GM12878 (cell line): ENCODE measurements around the gene FNDC11. TPM values are rescaled to one million over a fixed set of nuclear protein-coding genes. Genes with fewer than 3 reads are reported as not detected.

Experiments used
- ATAC-seq: fragments of 200-7000 bp; cut with Tn5 transposase; 3 replicates; pipeline ENCODE4 v1.9.1; 2020; ENCODE audit warnings: mild to moderate bottlenecking, moderate library complexity
- BruUV-seq: library from RNA; stranded (reverse); fragments of 400-500 nt; replicated peaks from 2 replicates; lab custom pipeline; 2021; lab: Mats Ljungman, UMichigan
- CTCF ChIA-PET: fragments of 300-600 bp; sonication (Branson Sonifier 250); formaldehyde crosslinking; extraction: SDS; loops from one replicate; lab custom pipeline; 2021; ENCODE audit warnings: inconsistent platforms; lab: Yijun Ruan, JAX
- POLR2A ChIA-PET: fragments of 350-600 bp; formaldehyde crosslinking; extraction: SDS; loops from one replicate; lab custom pipeline; 2021; ENCODE audit warnings: inconsistent platforms; lab: Charles Lee
- RAD21 ChIA-PET: fragments of 300-600 bp; sonication (Branson Sonifier 250); formaldehyde crosslinking; loops from one replicate; lab custom pipeline; 2023; ENCODE audit warnings: antibody characterized with exemption; ENCODE audit not compliant: unreplicated experiment; lab: Charles Lee
- SMC1A ChIA-PET: fragments of 300-600 bp; sonication (Branson Sonifier 250); formaldehyde crosslinking; loops from one replicate; lab custom pipeline; 2023; ENCODE audit not compliant: unreplicated experiment, uncharacterized antibody; lab: Charles Lee
- DNase-seq: peaks from one replicate; pipeline ENCODE4 v3.0.0-alpha.2; 2011; ENCODE audit warnings: low read depth, low spot score
- FAIRE-seq: peaks from 3 replicates; lab custom pipeline; 2011; peaks lifted over from hg19 to GRCh38; lab: Jason Lieb, UNC
- H2AFZ ChIP-seq: 2 replicates; pipeline ENCODE4 v1.6.0; 2011; ENCODE audit warnings: low read depth, low read length, control low read depth; ENCODE audit not compliant: control insufficient read depth
- H3K27ac ChIP-seq: 2 replicates; pipeline ENCODE4 v1.5.1; 2011; ENCODE audit warnings: control low read depth; ENCODE audit not compliant: control insufficient read depth, insufficient read depth
- H3K27me3 ChIP-seq, 2 experiments: replicated peaks in 1 of 2; 2 replicates each; pipeline versions ENCODE4 v1.6.0 to v1.6.1; 2011; ENCODE audit warnings: low read length in 1 of 2; ENCODE audit not compliant: control insufficient read depth in 2 of 2, insufficient read depth in 2 of 2
- H3K36me3 ChIP-seq, 2 experiments: 2 replicates each; pipeline ENCODE4 v1.5.1; 2011; ENCODE audit warnings: low read length in 1 of 2; ENCODE audit not compliant: control insufficient read depth in 2 of 2, insufficient read depth in 2 of 2
- H3K4me1 ChIP-seq: 2 replicates; pipeline ENCODE4 v1.6.1; 2011; ENCODE audit warnings: mild to moderate bottlenecking, low read length, moderate library complexity, mixed read lengths; ENCODE audit not compliant: control insufficient read depth, insufficient read depth
- H3K4me2 ChIP-seq: 2 replicates; pipeline ENCODE4 v1.6.0; 2011; ENCODE audit warnings: control low read depth; ENCODE audit not compliant: control insufficient read depth, insufficient read depth
- H3K4me3 ChIP-seq: fragments of 200-600 bp; sonication (generic); 2 replicates; pipeline ENCODE4 v1.5.1; 2016
- H3K79me2 ChIP-seq: 2 replicates; pipeline ENCODE4 v1.6.0; 2011; ENCODE audit warnings: low read length; ENCODE audit not compliant: control insufficient read depth, insufficient read depth
- H3K9ac ChIP-seq: 2 replicates; pipeline ENCODE4 v1.8.0; 2011; ENCODE audit warnings: low read length, control low read depth, mixed read lengths; ENCODE audit not compliant: control insufficient read depth, insufficient read depth
- H3K9me3 ChIP-seq: replicated peaks from 3 replicates; pipeline ENCODE4 v1.5.1; 2011; ENCODE audit warnings: mild to moderate bottlenecking, low read length; ENCODE audit not compliant: control insufficient read depth, insufficient read depth
- H4K20me1 ChIP-seq: 2 replicates; pipeline ENCODE4 v1.6.0; 2011; ENCODE audit not compliant: control insufficient read depth, insufficient read depth
- ATF3 ChIP-seq: IDR thresholded peaks from 2 replicates; pipeline ENCODE4 v1.6.1; 2011; ENCODE audit warnings: low read depth, mild to moderate bottlenecking, low read length, moderate library complexity, borderline replicate concordance; ENCODE audit errors: extremely low read depth
- ATF7 ChIP-seq: fragments of 450-650 bp; IDR thresholded peaks from 2 replicates; pipeline ENCODE4 v1.6.1; 2016; ENCODE audit warnings: low read depth, mild to moderate bottlenecking
- BHLHE40 ChIP-seq, 2 experiments: fragments of 450-650 bp in 1 of 2; IDR thresholded peaks; 2 replicates each; pipeline ENCODE4 v1.6.1; 2011 to 2017; ENCODE audit warnings: low read depth in 2 of 2, borderline replicate concordance in 1 of 2, improper control_type of control experiment in 1 of 2, low read length in 1 of 2, mild to moderate bottlenecking in 1 of 2
- CHD1 ChIP-seq: IDR thresholded peaks from 2 replicates; pipeline ENCODE4 v1.6.1; 2012; ENCODE audit warnings: low read depth, low read length, improper control_type of control experiment
- CHD2 ChIP-seq: IDR thresholded peaks from 2 replicates; pipeline ENCODE4 v1.6.1; 2011; ENCODE audit warnings: low read depth, low read length, improper control_type of control experiment, borderline replicate concordance
- DPF2 ChIP-seq: fragments of 450-650 bp; IDR thresholded peaks from 2 replicates; pipeline ENCODE4 v1.6.1; 2017; ENCODE audit warnings: mild to moderate bottlenecking
- FOXM1 ChIP-seq: IDR thresholded peaks from 2 replicates; pipeline ENCODE4 v1.6.1; 2012; ENCODE audit warnings: low read depth, mild to moderate bottlenecking, inconsistent platforms, low read length, moderate library complexity
- IKZF1 ChIP-seq: fragments of 450-650 bp; conservative IDR thresholded peaks from 2 replicates; pipeline ENCODE4 v1.6.1; 2017; ENCODE audit warnings: antibody characterized with exemption, mild to moderate bottlenecking
- MEF2A ChIP-seq: IDR thresholded peaks from 2 replicates; pipeline ENCODE4 v1.6.1; 2011; ENCODE audit warnings: low read depth, mild to moderate bottlenecking, low read length, moderate library complexity; ENCODE audit not compliant: insufficient read depth
- MLLT1 ChIP-seq: fragments of 450-650 bp; IDR thresholded peaks from 2 replicates; pipeline ENCODE4 v1.6.1; 2016; ENCODE audit warnings: mild to moderate bottlenecking
- NFXL1 ChIP-seq: fragments of 450-650 bp; IDR thresholded peaks from 2 replicates; pipeline ENCODE4 v1.6.1; 2017; ENCODE audit warnings: antibody characterized with exemption, mild to moderate bottlenecking, borderline replicate concordance
- NR2C1 ChIP-seq: fragments of 450-650 bp; IDR thresholded peaks from 2 replicates; pipeline ENCODE4 v1.6.1; 2017; ENCODE audit warnings: antibody characterized with exemption, mild to moderate bottlenecking, moderate library complexity
- RB1 ChIP-seq: fragments of 450-650 bp; formaldehyde crosslinking; IDR thresholded peaks from 2 replicates; pipeline ENCODE4 v1.6.1; 2017; ENCODE audit warnings: mild to moderate bottlenecking, borderline replicate concordance
- SP1 ChIP-seq: IDR thresholded peaks from one replicate; pipeline ENCODE4 v1.6.1; 2011; ENCODE audit warnings: low read depth, low read length
- STAT3 ChIP-seq: IDR thresholded peaks from 2 replicates; pipeline ENCODE4 v1.6.1; 2011; ENCODE audit warnings: low read depth, low read length, improper control_type of control experiment
- TBL1XR1 ChIP-seq: IDR thresholded peaks from 2 replicates; pipeline ENCODE4 v1.6.1; 2012; ENCODE audit warnings: low read depth, low read length, improper control_type of control experiment
- TCF3 ChIP-seq: IDR thresholded peaks from 2 replicates; pipeline ENCODE4 v1.6.1; 2012; ENCODE audit warnings: low read depth, mild to moderate bottlenecking, low read length, borderline replicate concordance; ENCODE audit not compliant: insufficient read depth
- WRNIP1 ChIP-seq: IDR thresholded peaks from 2 replicates; pipeline ENCODE4 v1.6.1; 2011; ENCODE audit warnings: low read depth, low read length, improper control_type of control experiment, borderline replicate concordance
- WGBS: methylation state at CpG from one replicate; pipeline ENCODE4 v1.1.6; 2016; ENCODE audit warnings: low lambda C conversion rate; ENCODE audit not compliant: insufficient replicate concordance, insufficient coverage; ENCODE audit errors: missing lambda C conversion rate; 5-methylcytosine and 5-hydroxymethylcytosine counted together
- in situ Hi-C: fragments of 300-500 bp; cut with MboI; formaldehyde crosslinking; loops from 9 replicates; pipeline ENCODE4 v1.14.3; 2018; ENCODE audit warnings: mixed read lengths
- intact Hi-C: fragments of 100-400 bp; cut with micrococcal nuclease; formaldehyde crosslinking; loops from one replicate; pipeline ENCODE4 v1.14.2; 2022; ENCODE audit not compliant: unreplicated experiment
- polyA plus RNA-seq, 11 experiments: library from polyadenylated mRNA; depleted of rRNA in 4 of 11; unstranded in 6 of 11; stranded (reverse) in 5 of 11; fragments of >200 nt; fragmentation: Nextera tagmentation in 4 of 11; fragmentation: Illumina TruSeq in 1 of 11; extraction: Ambion mirVana in 4 of 11; extraction: Trizol in 1 of 11; gene quantifications; 1 replicate in 1 of 11; 2 replicates in 10 of 11; pipeline versions ENCODE4 v1.2.1 to v1.2.3, GENCODE V29; 2011 to 2016; ENCODE audit warnings: inconsistent platforms in 2 of 11, missing spikeins in 2 of 11, low read depth in 1 of 11
- total RNA-seq, 4 experiments: library from RNA; depleted of rRNA in 3 of 4; stranded (reverse); fragments of >200 nt in 3 of 4; fragmentation: Illumina TruSeq in 1 of 4; extraction: Trizol in 1 of 4; gene quantifications; 2 replicates each; pipeline versions ENCODE4 v1.2.1 to v1.2.3, GENCODE V29; 2013 to 2021
- TF ChIP-seq, protein P1 (sequence below): fragments of 450-650 bp; IDR thresholded peaks from 2 replicates; pipeline ENCODE4 v1.6.1; 2018; ENCODE audit warnings: mild to moderate bottlenecking, low read depth, moderate library complexity; ENCODE audit not compliant: partially characterized antibody

FNDC11 gene
- total and polyA plus RNA-seq, 10 of the 15 experiments (the other 5 are each of a cell fraction or from before 2014, with no cell fraction given), result 0.09 to 0.72 (median 0.34) TPM; not detected in 2

GRCh38 chr20:63542696-63543095 is 11.3 kb upstream of the FNDC11 start:
- ChIA-PET RAD21 (interaction anchor here (0.6 to 1.7 kb wide), 6 partner anchors 10 to 322 kb away, joined by 3 to 9 read pairs (median 3); partner anchors contain the start of gene HELZ2), POLR2A (interaction anchor here (0.6 to 1.5 kb wide), 7 partner anchors 9 to 258 kb away, joined by 3 to 5 read pairs (median 3); partner anchors contain the start of gene PPDPF), CTCF (interaction anchor here (1.0 to 1.3 kb wide), 3 partner anchors 10 to 31 kb away, joined by 3 to 9 read pairs (median 4); partner anchors contain the start of gene HELZ2), SMC1A (interaction anchor here (1.2 kb wide), 1 partner anchor 99 kb away, joined by 4 read pairs; no protein-coding TSS in a partner anchor)
- H3K4me1 ChIP-seq, result peaks cover 18% of the 10 kb centered on the region; the same call in 1 of the 2 replicates
- no peak overlapping the region for H2AFZ ChIP-seq
- no peak overlapping the region; the same call in 1 of the 2 replicates for H3K27ac ChIP-seq
- H4K20me1 ChIP-seq, result no peaks in the 10 kb centered on the region
- no TSS peak for BruUV-seq
- no peaks in the 10 kb centered on the region for H3K27me3 ChIP-seq
- ATAC-seq, result peak; percentile 52
- DNase-seq, result no peak
- no peaks in the 10 kb centered on the region for H3K9me3 ChIP-seq
- intact Hi-C loops, result no loop called here
- H3K4me3 ChIP-seq, result no peak overlapping the region
- H3K4me2 ChIP-seq, result no peak overlapping the region; the same call in 1 of the 2 replicates
- in situ Hi-C loops, result no loop called here
- H3K9ac ChIP-seq, result no peak overlapping the region
- WGBS, result 0% methylated on average over 10 of the region's 10 CpGs
- FAIRE-seq, result no peak
- H3K79me2 ChIP-seq, result no peaks in the 10 kb centered on the region
- H3K36me3 ChIP-seq, result no peaks in the 10 kb centered on the region
- TF ChIP-seq MLLT1 (0 out of 2 replicates have a peak, but pooled peaks have one; percentile 28), SP1 (peak; percentile 55), IKZF1 (peak; percentile 69), CHD1 (no peak), TBL1XR1 (0 out of 2 replicates have a peak, but pooled peaks have one; percentile 29), DPF2 (peak; percentile 73; the same call in 1 of the 2 replicates), ATF7 (peak; percentile 41), MEF2A (no peak), CHD2 (0 out of 2 replicates have a peak, but pooled peaks have one; percentile 19), RB1 (no peak), NR2C1 (no peak), STAT3 (no peak), ATF3 (no peak), NFXL1 (no peak), WRNIP1 (no peak), FOXM1 (no peak), BHLHE40 (IDR thresholded peaks at IDR 0.05; ENCODE audit: borderline replicate concordance in 1 of 2, low read depth in 2 of 2, low read length in 1 of 2) (peak in 1 of 2 experiments; percentile 55; a peak in 1 of 4 replicates), TCF3 (peak; percentile 85)
- TF ChIP-seq, protein P1, sequence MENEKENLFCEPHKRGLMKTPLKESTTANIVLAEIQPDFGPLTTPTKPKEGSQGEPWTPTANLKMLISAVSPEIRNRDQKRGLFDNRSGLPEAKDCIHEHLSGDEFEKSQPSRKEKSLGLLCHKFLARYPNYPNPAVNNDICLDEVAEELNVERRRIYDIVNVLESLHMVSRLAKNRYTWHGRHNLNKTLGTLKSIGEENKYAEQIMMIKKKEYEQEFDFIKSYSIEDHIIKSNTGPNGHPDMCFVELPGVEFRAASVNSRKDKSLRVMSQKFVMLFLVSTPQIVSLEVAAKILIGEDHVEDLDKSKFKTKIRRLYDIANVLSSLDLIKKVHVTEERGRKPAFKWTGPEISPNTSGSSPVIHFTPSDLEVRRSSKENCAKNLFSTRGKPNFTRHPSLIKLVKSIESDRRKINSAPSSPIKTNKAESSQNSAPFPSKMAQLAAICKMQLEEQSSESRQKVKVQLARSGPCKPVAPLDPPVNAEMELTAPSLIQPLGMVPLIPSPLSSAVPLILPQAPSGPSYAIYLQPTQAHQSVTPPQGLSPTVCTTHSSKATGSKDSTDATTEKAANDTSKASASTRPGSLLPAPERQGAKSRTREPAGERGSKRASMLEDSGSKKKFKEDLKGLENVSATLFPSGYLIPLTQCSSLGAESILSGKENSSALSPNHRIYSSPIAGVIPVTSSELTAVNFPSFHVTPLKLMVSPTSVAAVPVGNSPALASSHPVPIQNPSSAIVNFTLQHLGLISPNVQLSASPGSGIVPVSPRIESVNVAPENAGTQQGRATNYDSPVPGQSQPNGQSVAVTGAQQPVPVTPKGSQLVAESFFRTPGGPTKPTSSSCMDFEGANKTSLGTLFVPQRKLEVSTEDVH, result no peak
